Tibial nerve (tissue), 4 donors: ENCODE results near the gene EFNA4. TPM values are rescaled to one million over a fixed set of nuclear protein-coding genes. Genes with fewer than 3 reads are reported as not detected.

Experiments used
- DNase-seq, 2 donors: peaks; one replicate each; pipeline ENCODE4 v3.0.0-alpha.2; 2019; ENCODE audit warnings: low spot score in 2 of 2
- H3K27ac ChIP-seq, 4 donors: fragments of 200-600 bp; sonication (generic) in 3 of 4; one replicate each; pipeline ENCODE4 v1.5.1; 2017 to 2019; ENCODE audit warnings: mild to moderate bottlenecking in 1 of 4
- H3K27me3 ChIP-seq, 2 donors: fragments of 200-600 bp; sonication (generic) in 1 of 2; one replicate each; pipeline versions ENCODE4 v1.5.1 to v1.6.0; 2017 to 2019
- H3K36me3 ChIP-seq, 3 donors: fragments of 200-600 bp; sonication (generic); one replicate each; pipeline ENCODE4 v1.5.1; 2018 to 2019
- H3K4me1 ChIP-seq, 4 donors: fragments of 200-600 bp; sonication (generic) in 3 of 4; one replicate each; pipeline ENCODE4 v1.5.1; 2017 to 2019
- H3K4me3 ChIP-seq, 4 donors: fragments of 200-600 bp; sonication (generic) in 3 of 4; one replicate each; pipeline ENCODE4 v1.5.1; 2017 to 2019; ENCODE audit warnings: mild to moderate bottlenecking in 1 of 4, moderate library complexity in 1 of 4
- H3K9me3 ChIP-seq, 4 donors: fragments of 200-600 bp; sonication (generic) in 3 of 4; one replicate each; pipeline ENCODE4 v1.5.1; 2017 to 2019
- EP300 ChIP-seq, 2 donors: sonication (generic); formaldehyde crosslinking; IDR thresholded peaks; one replicate each; pipeline ENCODE4 v1.6.1; 2017; ENCODE audit warnings: antibody characterized with exemption in 2 of 2, mild to moderate bottlenecking in 1 of 2
- POLR2A ChIP-seq, 2 donors: fragments of 450-650 bp; IDR thresholded peaks; one replicate each; pipeline ENCODE4 v1.6.1; 2017; ENCODE audit warnings: antibody characterized with exemption in 2 of 2, mild to moderate bottlenecking in 2 of 2, moderate library complexity in 2 of 2
- WGBS, 2 donors: methylation state at CpG; one replicate each; pipeline ENCODE4 v1.1.5; 2018; 5-methylcytosine and 5-hydroxymethylcytosine counted together
- total RNA-seq, 4 donors: library from RNA; depleted of rRNA; stranded (reverse); fragments of >200 nt; gene quantifications; one replicate each; pipeline ENCODE4 v1.1.0, GENCODE V29; 2016
- TF ChIP-seq, protein P1 (sequence below), 5 experiments: fragments of 200-600 bp in 3 of 5; fragments of 450-650 bp in 2 of 5; sonication (generic) in 3 of 5; IDR thresholded peaks; one replicate each; pipeline ENCODE4 v1.5.1; 2016 to 2019; ENCODE audit warnings: antibody characterized with exemption in 5 of 5, mild to moderate bottlenecking in 3 of 5, moderate library complexity in 2 of 5

EFNA4 gene
- total RNA-seq, 4 donors from 2014 or later = 0.87 to 4.2 (median 1.8) TPM

DNA sequence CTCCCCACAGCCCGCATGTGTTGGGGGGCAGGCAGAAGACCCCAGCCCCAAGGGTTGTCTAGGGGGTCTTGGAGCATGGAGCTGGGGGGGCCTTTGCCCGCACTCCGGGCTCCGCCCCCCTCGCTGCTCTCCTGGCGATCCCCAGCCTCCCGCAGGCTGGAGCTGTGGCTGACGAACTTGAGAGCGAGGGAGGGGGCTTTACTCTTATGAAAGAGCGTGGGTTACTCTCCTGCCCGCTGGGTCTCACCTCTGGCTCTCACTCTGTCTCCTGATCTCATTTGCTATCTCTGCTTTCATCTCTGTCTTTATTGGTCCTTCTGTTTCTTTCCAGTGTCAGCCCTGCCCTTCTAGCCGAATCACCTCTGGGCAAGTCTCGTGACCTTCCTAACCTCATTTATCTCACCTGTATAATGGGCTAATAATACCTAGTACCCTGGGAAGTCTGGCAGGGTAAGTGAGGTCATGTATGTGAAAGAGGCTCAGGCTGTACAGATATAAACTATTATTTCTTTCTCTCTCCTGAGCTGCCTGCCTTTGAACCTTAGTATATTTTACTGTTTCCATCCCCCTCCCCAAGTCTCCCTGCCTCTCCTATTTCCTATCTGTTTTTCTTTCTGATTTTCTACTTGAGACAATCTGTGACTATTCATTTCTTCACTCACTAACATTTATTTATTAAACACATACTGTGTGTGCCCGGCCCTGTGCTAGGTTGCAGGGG is 731 bp downstream of the EFNA4 start:
- no peak for DNase-seq
- H3K4me3 ChIP-seq = peak overlapping the region; percentile 47 to 84 (median 75)
- H3K36me3 ChIP-seq = peaks cover 0 to 33% (median 0%) of the 10 kb centered on the region in 3 donors
- H3K27me3 ChIP-seq = no peaks in the 10 kb centered on the region
- TF ChIP-seq EP300 (IDR thresholded peaks at IDR 0.05) = no peak
- TF ChIP-seq, protein P1, sequence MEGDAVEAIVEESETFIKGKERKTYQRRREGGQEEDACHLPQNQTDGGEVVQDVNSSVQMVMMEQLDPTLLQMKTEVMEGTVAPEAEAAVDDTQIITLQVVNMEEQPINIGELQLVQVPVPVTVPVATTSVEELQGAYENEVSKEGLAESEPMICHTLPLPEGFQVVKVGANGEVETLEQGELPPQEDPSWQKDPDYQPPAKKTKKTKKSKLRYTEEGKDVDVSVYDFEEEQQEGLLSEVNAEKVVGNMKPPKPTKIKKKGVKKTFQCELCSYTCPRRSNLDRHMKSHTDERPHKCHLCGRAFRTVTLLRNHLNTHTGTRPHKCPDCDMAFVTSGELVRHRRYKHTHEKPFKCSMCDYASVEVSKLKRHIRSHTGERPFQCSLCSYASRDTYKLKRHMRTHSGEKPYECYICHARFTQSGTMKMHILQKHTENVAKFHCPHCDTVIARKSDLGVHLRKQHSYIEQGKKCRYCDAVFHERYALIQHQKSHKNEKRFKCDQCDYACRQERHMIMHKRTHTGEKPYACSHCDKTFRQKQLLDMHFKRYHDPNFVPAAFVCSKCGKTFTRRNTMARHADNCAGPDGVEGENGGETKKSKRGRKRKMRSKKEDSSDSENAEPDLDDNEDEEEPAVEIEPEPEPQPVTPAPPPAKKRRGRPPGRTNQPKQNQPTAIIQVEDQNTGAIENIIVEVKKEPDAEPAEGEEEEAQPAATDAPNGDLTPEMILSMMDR (IDR thresholded peaks at IDR 0.05) = no peak
- TF ChIP-seq POLR2A (IDR thresholded peaks at IDR 0.05) = no peak
- 10 to 11% methylated on average over 9 to 14 of the region's 14 CpGs for WGBS, 2 donors
- H3K4me1 ChIP-seq = peaks cover 0 to 38% (median 23%) of the 10 kb centered on the region in 4 donors
- peak overlapping the region; percentile 11 to 85 (median 80) for H3K27ac ChIP-seq
- no peaks in the 10 kb centered on the region for H3K9me3 ChIP-seq

DNA sequence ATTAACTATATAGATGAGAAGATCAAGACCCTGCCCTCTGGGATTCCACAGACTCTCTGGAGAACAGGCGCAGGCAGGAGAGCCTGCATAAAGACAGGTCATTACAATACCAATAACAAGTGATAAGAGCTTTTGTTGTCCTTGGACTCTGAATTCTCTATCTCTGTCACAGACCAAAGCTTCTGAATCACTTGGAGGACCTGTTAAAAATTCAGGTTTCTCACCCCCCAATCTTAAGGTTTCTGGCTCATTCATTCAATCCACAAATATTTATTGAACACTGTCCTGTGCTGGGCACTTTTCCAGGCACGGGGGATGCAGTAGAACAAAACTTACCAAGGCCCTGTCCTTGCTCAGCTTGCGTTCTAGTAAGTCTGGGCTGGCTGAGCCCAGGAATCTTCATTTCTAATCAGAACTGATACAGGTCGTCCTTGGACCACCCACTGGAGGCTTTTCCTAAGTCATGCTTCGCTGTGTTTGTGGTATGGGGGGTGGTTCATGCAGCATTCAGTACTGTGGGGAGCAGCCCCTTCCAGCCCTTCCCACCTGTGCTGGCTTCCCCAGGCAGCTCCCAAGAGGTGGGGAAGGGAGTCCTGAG is 1.4 kb downstream of the EFNA4 start:
- Histone ChIP-seq H3K4me1 (peaks cover 0 to 44% (median 24%) of the 10 kb centered on the region in 4 donors), H3K36me3 (peaks cover 0 to 29% (median 0%) of the 10 kb centered on the region in 3 donors), H3K27me3 (no peaks in the 10 kb centered on the region), H3K4me3 (no peak overlapping the region), H3K9me3 (no peaks in the 10 kb centered on the region), H3K27ac (no peak overlapping the region)
- TF ChIP-seq POLR2A (IDR thresholded peaks at IDR 0.05) = no peak
- TF ChIP-seq EP300 (IDR thresholded peaks at IDR 0.05) = no peak
- DNase-seq = no peak
- WGBS, 2 donors = 75 to 77% methylated on average over 5 of the region's 5 CpGs

DNA sequence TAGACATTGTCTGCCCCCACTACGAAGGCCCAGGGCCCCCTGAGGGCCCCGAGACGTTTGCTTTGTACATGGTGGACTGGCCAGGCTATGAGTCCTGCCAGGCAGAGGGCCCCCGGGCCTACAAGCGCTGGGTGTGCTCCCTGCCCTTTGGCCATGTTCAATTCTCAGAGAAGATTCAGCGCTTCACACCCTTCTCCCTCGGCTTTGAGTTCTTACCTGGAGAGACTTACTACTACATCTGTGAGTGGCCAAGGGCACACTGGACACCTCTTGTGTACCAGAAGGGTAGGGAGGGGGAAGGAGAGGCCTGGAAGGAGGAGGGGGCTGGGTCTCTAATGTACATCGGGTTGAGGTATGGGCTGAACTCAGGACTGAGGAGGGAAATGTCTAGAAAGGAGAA is 3.2 kb downstream of the EFNA4 start:
- Histone ChIP-seq H3K4me1 (peaks cover 0 to 50% (median 31%) of the 10 kb centered on the region in 4 donors), H3K4me3 (no peak overlapping the region), H3K9me3 (no peaks in the 10 kb centered on the region), H3K27ac (no peak overlapping the region), H3K27me3 (no peaks in the 10 kb centered on the region), H3K36me3 (peaks cover 0 to 14% (median 0%) of the 10 kb centered on the region in 3 donors)
- DNase-seq = no peak
- TF ChIP-seq, protein P1 (IDR thresholded peaks at IDR 0.05) = no peak
- TF ChIP-seq POLR2A (IDR thresholded peaks at IDR 0.05) = no peak
- TF ChIP-seq EP300 (IDR thresholded peaks at IDR 0.05) = no peak
- WGBS, 2 donors = 80 to 87% methylated on average over 8 of the region's 8 CpGs

DNA sequence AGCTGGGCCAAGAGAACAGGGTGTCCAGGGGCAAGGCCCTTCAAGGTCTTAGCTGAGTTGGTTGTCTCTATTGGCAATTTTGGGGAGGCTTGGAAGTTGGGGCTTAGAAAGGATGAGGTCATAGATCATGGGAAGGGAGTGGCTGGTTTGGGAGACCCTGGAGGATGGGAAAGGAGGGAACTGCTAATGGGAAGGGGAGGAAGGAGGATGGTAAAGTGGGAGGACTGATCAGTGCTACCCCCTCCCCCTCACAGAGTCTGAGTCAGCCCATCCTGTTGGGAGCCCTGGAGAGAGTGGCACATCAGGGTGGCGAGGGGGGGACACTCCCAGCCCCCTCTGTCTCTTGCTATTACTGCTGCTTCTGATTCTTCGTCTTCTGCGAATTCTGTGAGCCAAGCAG is 5.1 kb downstream of the EFNA4 start:
- TF ChIP-seq EP300 (IDR thresholded peaks at IDR 0.05) = no peak
- TF ChIP-seq, protein P1 (IDR thresholded peaks at IDR 0.05) = no peak
- Histone ChIP-seq H3K9me3 (no peaks in the 10 kb centered on the region), H3K4me3 (no peak overlapping the region), H3K36me3 (peaks cover 0 to 14% (median 0%) of the 10 kb centered on the region in 3 donors), H3K27ac (no peak overlapping the region), H3K27me3 (no peaks in the 10 kb centered on the region), H3K4me1 (peaks cover 0 to 33% (median 14%) of the 10 kb centered on the region in 4 donors)
- DNase-seq = no peak
- WGBS, 2 donors = 78 to 92% methylated on average over 3 of the region's 3 CpGs

DNA sequence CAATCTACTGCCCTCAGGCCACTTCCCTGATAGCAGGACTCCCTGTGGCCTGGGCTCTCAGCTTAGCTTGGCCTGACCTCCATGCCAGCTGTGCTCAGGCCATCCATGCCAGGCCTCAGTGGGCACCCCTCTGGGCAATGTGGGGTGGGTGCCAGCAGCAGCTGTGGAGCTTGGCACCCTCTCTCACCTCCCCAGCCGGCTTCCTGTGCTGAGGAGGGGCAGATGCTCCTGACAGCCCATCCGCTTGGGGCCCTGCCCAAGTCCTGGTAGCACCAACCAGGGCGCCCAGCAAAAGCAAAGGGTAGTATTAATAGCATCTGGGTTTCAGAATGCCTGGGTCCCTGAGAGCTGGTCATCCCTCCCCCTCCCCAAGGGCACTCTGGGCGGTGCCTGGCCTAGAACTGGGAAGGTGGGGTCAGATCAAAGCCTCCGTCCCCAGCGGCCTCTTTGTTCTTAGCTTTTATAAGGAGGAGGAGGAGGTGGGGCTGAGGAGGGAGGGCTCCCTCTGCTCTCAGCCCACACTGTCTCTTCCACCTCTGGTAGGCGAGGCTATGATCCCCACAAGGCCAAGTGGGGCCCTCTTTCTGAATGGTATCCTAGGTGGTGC is 6.1 kb downstream of the EFNA4 start:
- Histone ChIP-seq H3K27me3 (no peaks in the 10 kb centered on the region), H3K4me1 (peaks cover 0 to 25% (median 11%) of the 10 kb centered on the region in 4 donors), H3K27ac (no peak overlapping the region), H3K9me3 (no peaks in the 10 kb centered on the region), H3K36me3 (peaks cover 0 to 14% (median 0%) of the 10 kb centered on the region in 3 donors), H3K4me3 (no peak overlapping the region)
- 67 to 71% methylated on average over 3 to 6 of the region's 7 CpGs for WGBS, 2 donors
- no peak for DNase-seq
- TF ChIP-seq EP300 (IDR thresholded peaks at IDR 0.05) (no peak), POLR2A (IDR thresholded peaks at IDR 0.05) (no peak)
- TF ChIP-seq, protein P1 (IDR thresholded peaks at IDR 0.05) = no peak
